Activated CD8-positive, alpha-beta memory T cell treated with anti-CD3 and anti-CD28 coated beads for 36 hours (primary cell): ENCODE data around the gene TRAPPC3. TPM values are rescaled to one million over a fixed set of nuclear protein-coding genes. Genes with fewer than 3 reads are reported as not detected.

Experiments
- CTCF ChIA-PET: fragments of 350-600 bp; sonication (Branson Sonifier 250); formaldehyde crosslinking; loops from one replicate; lab custom pipeline; 2021; ENCODE audit warnings: antibody characterized with exemption; lab: Charles Lee
- POLR2A ChIA-PET: fragments of 350-600 bp; sonication (Branson Sonifier 250); formaldehyde crosslinking; loops from one replicate; lab custom pipeline; 2021; ENCODE audit warnings: antibody characterized with exemption; lab: Charles Lee
- total RNA-seq, 2 experiments: library from RNA; stranded (reverse); gene quantifications; one replicate each; pipeline ENCODE4 v1.2.3, GENCODE V29; 2021

The TRAPPC3 gene
- total RNA-seq, 2 experiments from 2014 or later = 60.6 to 64.0 TPM

DNA sequence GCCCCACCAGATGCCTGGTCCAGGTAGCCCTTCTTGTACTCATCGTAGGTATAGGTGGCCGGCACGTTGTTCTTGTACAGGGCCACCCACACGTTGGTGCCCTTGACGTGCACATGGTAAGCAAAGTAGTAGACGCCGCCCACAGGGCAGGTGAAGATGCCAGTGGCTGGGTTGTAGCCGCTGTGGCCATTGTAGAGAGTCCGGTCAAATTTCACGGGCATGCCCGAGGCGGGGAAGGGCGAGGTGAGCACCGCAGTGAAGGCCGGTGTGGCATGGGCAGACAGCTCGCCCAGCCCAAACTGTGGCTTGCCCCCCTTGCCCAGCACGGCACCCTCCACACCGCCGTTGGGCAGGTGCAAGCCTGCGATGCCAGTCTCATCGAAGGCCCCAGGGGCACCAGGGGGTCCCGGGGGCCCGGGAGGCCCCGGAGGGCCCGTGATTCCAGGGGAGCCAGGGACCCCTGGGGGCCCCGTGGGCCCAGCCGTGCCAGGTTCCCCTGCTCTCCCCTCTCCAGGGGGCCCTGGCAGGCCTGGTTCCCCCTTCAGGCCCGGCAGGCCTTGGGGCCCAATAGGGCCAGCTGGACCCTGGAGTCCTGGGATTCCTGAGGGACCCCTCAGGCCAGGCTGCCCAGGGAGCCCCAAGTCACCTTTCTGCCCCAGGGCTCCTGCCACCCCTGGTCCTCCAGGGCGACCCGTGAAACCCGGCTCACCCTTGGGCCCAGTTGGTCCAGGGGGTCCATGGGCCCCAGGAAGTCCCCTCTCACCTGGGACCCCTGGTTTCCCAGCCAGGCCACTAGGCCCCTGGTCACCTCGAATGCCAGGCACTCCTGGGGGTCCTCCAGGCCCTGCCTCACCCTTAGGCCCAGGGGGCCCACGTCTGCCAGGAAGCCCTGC, 51.3 kb downstream of the TRAPPC3 start:
- ChIA-PET CTCF (interaction anchor here (0.9 to 2.6 kb wide), 4 partner anchors 8 to 303 kb away, joined by 3 to 14 read pairs (median 4); no protein-coding TSS in a partner anchor), POLR2A (no interaction called here)

GRCh38 chr1:36096500-36097432, 52.5 kb downstream of the TRAPPC3 start:
- ChIA-PET POLR2A (no interaction called here), CTCF (interaction anchor here (0.6 to 2.6 kb wide), 5 partner anchors 9 to 91 kb away, joined by 3 to 14 read pairs (median 5); no protein-coding TSS in a partner anchor)

- CTCF ChIA-PET = interaction anchor here (1.6 to 2.6 kb wide), 2 partner anchors 39 to 92 kb away, joined by 6 to 14 read pairs; no protein-coding TSS in a partner anchor
- POLR2A ChIA-PET = no interaction called here
Observed at GRCh38 chr1:36095760-36096405, 53.4 kb downstream of the TRAPPC3 start.

- ChIA-PET CTCF (interaction anchor here (1.5 kb wide), 1 partner anchor 40 kb away, joined by 4 read pairs; no protein-coding TSS in a partner anchor), POLR2A (no interaction called here)
Observed at GRCh38 chr1:36094621-36095061, 54.6 kb downstream of the TRAPPC3 start.

GRCh38 chr1:36093929-36094328, 55.4 kb downstream of the TRAPPC3 start:
- CTCF ChIA-PET = interaction anchor here (1.5 kb wide), 1 partner anchor 40 kb away, joined by 4 read pairs; no protein-coding TSS in a partner anchor

GRCh38 chr1:36093226-36093625, 56.1 kb downstream of the TRAPPC3 start:
- POLR2A ChIA-PET = interaction anchor here (0.9 kb wide), 1 partner anchor 9 kb away, joined by 4 read pairs; the partner anchor contains the start of gene TEKT2

More at GRCh38 chr1:36093929-36094328, 55.4 kb downstream of the TRAPPC3 start:
- POLR2A ChIA-PET = interaction anchor here (0.9 kb wide), 1 partner anchor 10 kb away, joined by 4 read pairs; the partner anchor contains the start of gene TEKT2

DNA sequence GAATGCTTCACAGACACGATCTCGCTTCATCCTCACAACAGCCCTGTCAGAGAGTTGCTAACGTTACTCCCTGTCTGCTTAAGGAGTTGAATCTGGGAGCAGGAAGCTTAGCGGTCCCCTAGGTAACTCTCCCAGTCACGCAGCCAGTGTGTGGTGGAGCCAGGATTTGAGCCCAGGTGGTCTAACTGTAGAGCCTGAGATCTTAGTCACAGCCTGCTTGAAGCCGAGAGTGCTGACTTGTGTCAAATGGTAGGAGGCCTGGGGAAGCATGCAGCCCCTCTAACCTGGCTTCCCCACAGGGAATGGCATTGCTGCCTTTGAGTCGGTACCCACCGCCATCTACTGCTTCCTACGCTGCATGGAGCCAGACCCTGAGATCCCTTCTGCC, 56.5 kb downstream of the TRAPPC3 start:
- POLR2A ChIA-PET = no interaction called here
- CTCF ChIA-PET = interaction anchor here (1.3 kb wide), 1 partner anchor 42 kb away, joined by 3 read pairs; no protein-coding TSS in a partner anchor

More at GRCh38 chr1:36093226-36093625, 56.1 kb downstream of the TRAPPC3 start:
- CTCF ChIA-PET = interaction anchor here (1.5 kb wide), 1 partner anchor 41 kb away, joined by 4 read pairs; no protein-coding TSS in a partner anchor

DNA sequence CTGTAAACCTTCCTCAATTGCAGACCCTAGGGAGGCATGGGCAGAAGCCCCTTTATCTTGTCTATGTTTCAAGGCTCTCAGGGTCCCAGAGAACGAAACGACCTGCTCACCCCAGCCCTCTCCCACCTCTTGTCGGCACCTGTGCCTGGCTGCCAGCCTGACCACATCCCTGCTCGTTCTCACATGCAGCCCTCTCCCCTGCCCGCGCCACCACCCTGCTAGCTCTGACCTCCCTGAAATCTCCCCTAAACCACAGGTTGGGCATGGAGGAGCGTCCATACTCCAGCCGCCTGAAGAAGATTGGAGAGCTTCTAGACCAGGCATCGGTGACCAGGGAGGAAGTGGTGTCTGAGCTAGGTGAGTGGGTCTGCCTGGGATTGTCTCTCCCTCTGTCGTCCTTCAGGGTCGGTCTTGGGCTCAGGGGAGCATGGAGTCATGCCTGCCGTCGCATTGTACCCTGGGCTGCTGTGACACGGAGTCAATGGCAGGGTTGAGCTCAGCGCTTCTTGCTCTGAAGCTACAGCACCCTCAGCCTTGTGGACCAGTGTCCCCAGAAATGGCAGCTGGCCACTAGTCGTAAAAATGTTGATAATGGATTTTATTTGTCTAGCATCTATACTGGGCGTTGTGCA, 57.0 kb downstream of the TRAPPC3 start:
- CTCF ChIA-PET = interaction anchor here (0.6 to 1.3 kb wide), 2 partner anchors 43 to 100 kb away, joined by 3 read pairs; no protein-coding TSS in a partner anchor
- POLR2A ChIA-PET = no interaction called here

DNA sequence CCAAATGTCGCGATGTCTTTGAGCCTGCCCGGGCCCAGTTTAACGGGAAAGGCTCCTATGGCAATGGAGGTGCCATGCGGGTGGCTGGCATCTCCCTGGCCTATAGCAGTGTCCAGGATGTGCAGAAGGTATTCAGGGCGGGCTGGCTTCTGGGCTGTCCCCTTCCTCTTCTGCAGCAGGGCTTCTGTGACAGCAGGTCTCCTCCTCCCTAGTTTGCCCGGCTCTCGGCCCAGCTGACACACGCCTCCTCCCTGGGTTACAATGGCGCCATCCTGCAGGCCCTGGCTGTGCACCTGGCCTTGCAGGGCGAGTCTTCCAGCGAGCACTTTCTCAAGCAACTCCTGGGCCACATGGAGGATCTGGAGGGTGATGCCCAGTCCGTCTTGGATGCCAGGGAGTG, 57.6 kb downstream of the TRAPPC3 start:
- ChIA-PET POLR2A (no interaction called here), CTCF (interaction anchor here (0.6 to 1.3 kb wide), 2 partner anchors 43 to 101 kb away, joined by 3 read pairs; no protein-coding TSS in a partner anchor)

GRCh38 chr1:36091141-36091540, 58.1 kb downstream of the TRAPPC3 start:
- POLR2A ChIA-PET = no interaction called here
- CTCF ChIA-PET = no interaction called here

- ChIA-PET CTCF (interaction anchor here (1.0 to 1.2 kb wide), 3 partner anchors 9 to 196 kb away, joined by 3 read pairs; partner anchors contain the start of gene TRAPPC3), POLR2A (interaction anchor here (0.6 to 0.9 kb wide), 2 partner anchors 102 to 158 kb away, joined by 3 to 4 read pairs; partner anchors contain the start of gene AGO3)
Observed at GRCh38 chr1:36089393-36090121, 59.7 kb downstream of the TRAPPC3 start.

GRCh38 chr1:36088577-36089392, 60.5 kb downstream of the TRAPPC3 start, which contains the start of gene ADPRS:
Gene ADPRS, plus strand, starts transcription at chr1:36088892. Its CDS starts 13 bp downstream, at chr1:36088905.
- CTCF ChIA-PET = interaction anchor here (1.1 to 1.2 kb wide), 3 partner anchors 31 to 197 kb away, joined by 3 read pairs; partner anchors contain the start of gene TRAPPC3
- POLR2A ChIA-PET = interaction anchor here (0.6 to 0.9 kb wide), 2 partner anchors 103 to 158 kb away, joined by 3 to 4 read pairs; partner anchors contain the start of gene AGO3

DNA sequence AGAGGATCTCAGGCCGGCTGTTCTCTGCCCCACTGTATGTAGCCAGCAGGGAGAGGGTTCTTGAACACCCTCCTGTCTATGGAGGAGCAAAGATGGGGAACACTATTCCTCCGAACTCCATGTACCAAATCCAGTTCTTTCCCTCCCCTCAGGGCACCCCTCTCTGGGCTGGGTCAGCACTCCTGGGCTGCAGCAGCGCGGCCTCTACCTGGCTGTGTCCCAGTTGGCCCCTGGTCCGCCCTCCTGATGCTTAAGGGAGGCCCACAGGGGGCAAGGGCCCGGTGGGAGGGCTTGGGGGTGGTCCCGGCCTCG, 61.1 kb downstream of the TRAPPC3 start:
- POLR2A ChIA-PET = no interaction called here
- CTCF ChIA-PET = interaction anchor here (1.2 to 1.3 kb wide), 2 partner anchors 9 to 31 kb away, joined by 3 read pairs; no protein-coding TSS in a partner anchor

- POLR2A ChIA-PET = no interaction called here
- CTCF ChIA-PET = interaction anchor here (1.2 to 1.3 kb wide), 2 partner anchors 10 to 30 kb away, joined by 3 read pairs; no protein-coding TSS in a partner anchor
Observed at GRCh38 chr1:36087233-36088123, 61.8 kb downstream of the TRAPPC3 start.
